COLO829 (cell line): Measurements from ENCODE around the gene CD151.
A peak's percentile ranks its signal among the peaks of the same experiment; 100 is the strongest.

Experiments used
- DNase-seq: peaks from one replicate; pipeline ENCODE4 v3.0.0; 2012; ENCODE audit warnings: low spot score

The CD151 gene

DNA sequence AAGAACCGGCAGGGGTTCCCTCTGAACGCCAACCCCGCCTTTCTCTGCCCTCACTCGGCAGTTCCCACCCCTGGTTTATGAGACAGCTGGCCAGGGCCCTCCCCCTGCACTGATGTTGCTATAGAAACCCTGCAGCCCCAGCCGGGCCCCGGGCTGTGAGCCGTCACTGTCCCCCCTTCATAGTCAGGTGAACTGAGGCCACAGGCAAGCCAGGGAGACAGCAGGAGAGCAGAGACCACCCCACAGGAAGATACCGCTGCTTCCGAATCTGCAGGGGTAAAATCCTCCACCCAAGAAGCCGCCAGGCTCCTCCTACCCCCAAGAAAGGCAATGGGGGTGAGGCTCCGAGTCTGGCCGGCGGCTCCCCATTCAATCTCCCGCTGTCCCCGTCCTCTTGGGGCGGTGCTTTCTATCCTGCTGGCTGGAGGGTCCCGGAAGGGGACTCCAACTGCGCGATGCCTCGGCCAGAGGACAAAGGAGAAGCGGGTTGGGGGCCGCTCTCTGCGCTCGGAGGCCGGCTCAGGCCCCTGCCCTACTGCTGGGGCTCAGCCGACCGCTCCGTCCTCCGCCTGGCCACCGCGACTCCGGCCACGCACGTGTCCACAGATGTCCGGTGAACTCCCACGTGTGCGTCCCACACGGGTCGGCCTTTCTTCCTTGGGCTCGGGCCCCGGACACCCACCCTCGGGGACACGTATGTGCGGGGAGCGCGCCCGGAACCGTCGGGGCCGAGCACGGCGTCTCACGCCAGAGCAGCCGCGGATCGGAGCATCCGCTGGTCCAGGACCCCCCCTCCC lies 35.3 kb upstream of the CD151 start:
- DNase-seq = no peak

DNA sequence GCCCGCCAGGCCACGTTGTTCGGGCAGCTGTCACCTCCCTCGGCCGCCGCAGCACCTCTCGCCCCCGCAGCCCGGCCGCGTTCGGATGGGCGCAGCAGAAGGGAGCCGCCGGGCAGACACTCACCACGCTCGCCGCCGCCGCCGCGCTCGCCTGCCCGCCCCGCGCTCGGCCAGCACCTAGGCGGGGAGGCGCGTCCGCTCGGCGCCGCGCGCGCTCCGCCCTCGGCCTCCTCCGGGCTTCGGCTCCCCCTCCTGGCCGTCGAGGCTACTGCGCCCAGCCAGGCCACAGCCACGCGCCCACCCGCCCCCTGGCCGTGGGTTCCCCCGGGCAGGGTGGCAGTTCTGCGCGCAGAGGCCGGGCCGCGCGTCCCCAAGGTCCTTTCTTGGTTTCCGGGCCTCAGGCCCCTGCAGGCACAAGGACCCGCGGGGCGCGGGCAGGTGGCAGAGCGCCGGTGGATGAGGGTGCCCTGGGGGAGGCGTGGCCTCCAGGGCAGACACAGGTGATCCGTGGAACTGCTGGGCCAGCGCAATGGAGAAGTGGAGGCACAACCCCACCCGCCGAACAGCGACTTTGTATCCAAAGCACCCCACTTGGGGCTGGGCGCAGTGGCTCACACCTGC lies 34.5 kb upstream of the CD151 start, which contains the start of gene SLC25A22:
SLC25A22 (minus strand) TSS at position 189 of the 621 bp plus-strand sequence. CDS start 3,275 bp downstream, outside the sequence.
- DNase-seq = peak; percentile 84

DNA sequence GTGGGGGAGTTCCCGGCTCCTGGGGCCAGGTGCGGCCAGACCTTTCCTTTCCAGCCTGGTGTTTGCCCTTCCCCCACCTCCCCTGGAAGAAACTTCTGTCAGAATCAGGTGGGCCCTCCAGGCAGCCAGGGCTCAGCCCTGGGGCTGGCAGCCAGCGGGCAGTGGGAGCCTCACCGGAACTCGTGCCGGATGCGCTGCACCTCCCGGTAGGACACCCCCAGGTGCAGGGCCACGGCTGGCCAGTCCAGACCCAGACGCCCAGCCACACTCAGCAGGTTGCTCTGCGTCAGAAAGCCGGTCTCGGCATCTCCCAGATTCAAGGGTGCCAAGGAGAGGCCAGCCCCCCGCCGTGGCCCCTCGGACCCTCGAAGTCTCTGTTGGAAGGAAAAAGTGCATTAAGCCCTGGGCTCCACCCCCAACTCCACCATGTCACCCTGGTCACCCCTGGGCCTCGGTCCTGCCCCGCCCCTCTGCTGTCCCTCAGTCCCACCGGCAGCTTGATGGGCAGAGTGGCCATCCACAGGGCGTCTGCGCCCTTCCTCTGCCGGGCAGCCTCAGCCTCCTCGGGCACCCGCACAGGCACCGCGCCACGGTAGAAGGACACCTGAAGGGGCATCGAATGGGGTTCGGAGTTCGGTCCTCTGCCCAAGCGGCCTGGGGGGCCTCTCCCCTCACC lies 33.0 kb upstream of the CD151 start:
- no peak for DNase-seq

DNA sequence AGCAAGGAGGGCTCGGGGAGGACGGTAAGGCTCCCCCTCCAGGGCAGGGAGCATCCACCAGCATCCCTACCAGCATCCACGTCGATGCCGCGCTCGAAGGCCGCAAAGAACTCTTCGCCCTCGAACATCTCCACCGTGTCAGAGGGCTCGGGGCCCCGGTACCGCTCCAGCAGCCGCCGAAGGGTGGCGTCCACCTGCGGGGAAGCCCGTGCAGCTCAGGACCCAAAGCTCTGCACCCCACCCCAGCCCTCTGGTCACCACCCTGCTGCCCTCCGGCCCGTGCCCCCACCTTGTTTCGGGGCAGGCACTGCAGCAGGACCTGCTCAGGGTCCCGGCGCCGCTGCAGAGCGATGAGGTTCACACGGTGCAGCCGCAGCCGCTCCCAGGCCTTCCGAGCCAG lies 32.3 kb upstream of the CD151 start:
- DNase-seq = no peak

DNA sequence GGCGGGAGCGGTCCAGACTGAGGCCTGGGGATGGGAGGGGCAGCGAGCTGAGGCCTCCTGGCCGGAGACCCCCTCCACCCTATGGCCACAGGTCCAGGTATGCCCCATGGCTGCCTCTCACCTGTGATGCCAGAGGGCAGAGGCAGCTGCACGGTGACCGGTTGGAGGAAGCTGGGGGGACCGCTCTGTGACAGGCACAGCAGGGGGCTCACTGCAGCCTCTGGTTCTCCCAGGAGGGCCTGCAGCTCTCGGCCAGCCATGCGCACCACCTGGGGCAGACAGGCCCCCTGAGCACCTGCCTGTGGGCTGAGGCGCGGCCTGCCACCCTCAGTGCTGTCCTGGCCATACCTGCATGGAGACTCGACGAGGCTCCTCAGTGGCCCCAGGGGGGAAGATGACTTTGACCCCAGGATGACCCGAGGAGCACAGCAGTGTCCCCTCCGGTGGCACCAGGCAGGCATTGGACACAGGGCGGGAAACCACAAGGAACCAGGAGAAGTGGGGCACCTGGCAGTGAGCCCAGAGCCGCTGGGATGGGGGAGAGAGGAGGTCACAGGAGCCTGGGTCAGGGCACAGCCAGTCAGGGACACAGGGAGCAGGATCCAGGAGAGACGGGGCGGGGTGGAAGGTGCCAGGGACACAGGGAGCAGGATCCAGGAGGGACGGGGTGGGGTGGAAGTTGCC lies 31.5 kb upstream of the CD151 start:
- no peak for DNase-seq

DNA sequence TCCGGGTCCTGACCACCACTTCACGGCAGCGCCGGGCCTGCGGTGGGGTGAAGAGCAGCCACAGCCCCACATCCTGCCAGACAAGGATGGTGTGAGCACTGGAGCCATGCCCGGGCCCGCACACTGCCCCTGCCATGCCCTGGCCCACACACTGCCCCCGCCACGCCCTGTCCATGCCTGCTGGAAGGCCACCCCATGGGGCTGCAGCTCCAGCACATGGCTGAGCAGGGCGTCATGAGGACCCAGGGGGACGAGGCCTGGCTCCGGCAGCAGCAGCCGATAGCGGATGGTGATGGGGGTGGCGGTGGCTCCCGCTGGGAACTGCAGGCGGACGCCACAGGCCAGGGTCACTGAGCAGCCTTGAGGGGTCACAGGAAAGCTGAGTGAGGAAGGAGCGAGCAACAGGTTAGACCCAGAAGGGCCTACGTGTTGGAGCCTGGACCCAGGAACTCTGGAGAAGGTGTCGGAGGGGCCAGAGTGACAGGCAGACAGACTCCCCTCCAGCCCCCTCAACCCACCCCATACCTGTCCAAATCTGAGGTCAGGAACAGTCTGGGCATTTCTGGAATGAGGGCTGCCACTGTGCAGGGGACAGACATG lies 30.6 kb upstream of the CD151 start:
- DNase-seq = no peak

DNA sequence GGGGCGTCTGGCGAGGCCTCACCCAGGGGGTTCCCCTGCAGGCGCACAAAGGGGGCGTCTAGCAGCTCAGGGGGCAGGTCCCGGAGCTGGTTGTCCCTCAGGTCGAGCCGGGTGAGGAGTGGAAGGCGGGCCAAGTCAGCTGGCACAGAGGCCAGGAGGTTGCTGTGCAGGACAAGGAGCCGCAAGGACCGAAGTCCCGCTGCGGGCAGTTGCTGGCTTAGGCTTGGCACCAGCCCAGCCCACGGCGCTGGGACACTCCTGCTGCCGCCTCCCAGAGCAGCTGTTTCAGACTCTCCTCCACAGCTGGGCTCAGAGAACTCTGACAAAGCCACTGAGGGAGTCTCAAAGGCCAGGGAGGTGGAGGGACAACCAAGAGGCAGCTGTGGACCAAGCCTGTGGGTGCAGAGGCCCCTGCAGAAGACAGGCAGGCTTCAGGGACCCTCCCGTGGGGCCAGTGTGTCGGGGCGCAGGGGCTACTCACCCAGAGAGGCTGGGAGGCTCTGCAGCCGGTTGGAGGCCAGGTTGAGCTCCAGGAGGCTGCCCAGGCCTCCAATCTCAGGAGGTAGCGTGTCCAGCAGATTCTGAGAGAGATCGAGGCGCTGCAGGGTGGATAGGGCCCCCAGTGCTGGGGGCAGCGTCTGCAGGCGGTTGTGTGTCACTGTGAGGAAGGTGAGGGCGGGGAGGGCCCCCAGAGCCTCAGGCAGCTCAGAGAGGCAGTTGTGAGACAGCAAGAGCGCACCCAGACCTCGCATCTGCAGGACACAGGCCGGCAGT lies 29.9 kb upstream of the CD151 start:
- no peak for DNase-seq

DNA sequence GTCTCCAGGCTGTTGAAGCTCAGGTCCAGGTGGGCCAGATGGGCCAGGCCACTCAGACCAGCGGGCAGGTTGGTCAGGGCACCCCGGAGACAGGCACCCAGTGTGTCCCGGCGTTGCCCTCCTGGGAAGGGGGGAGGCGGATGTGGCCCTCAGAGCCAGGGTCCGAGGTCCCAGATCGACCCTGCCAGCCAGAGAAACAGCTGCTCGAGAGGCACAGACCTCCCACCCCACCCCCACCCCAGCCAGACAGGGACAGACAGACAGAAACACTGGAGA lies 29.3 kb upstream of the CD151 start:
- no peak for DNase-seq

DNA sequence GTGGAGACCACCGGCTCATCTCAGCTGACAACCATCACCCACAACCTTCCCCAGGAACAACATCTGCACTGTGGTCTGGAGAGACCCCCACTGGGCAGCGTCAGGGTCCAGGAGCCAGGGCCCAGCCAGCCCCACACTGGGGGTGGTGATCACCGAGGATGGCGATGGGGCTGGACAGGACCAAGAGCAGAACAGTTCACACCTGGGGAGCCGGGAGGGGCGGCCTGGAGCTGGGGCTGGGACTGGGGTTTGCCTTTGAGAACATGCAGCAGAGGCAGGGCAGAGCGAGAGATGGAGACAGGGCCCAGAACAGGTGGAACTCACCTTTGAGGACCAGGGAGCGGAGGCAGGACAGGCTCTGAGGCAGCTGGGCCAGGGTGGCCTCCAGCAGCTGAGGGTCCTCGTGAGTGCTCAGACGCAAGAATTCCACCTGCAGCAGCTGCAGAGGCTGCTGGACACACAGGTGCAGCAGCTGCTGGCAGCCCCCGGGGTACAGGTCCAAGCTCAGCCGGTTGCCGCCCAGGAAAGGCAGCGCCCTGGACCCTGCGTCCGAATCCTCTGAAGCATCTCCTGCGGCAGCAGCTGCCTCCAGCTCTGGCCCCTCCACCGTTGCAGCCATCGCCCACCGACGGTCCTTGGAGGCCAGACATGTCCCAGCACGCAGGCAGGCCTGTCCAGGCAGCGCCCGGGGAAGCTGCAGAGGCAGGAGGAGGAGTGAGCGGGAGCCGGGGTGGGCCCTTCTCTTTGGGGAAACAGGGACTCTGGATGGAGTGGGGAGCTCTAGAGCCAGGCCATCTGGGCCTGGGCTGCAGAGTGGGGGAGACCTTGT lies 28.8 kb upstream of the CD151 start:
- no peak for DNase-seq

DNA sequence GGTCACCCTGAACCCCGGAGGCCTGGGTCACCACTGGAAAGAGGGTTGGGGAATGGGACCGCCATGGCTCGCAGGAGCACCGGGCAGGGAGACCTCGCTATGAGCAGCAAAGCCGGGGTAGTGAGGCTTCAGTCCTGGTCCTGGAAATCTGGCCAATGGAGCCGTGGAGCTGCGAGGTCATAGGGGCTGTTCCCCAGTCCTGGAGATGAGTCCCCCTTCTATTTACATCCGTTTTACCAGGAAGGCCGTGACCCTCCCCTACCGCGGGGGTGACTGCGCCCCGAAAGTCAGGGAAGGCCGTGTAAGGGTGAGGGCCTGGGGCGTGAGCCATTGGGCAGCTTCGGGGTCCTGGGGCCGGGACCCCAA lies 28.2 kb upstream of the CD151 start:
- DNase-seq = no peak

DNA sequence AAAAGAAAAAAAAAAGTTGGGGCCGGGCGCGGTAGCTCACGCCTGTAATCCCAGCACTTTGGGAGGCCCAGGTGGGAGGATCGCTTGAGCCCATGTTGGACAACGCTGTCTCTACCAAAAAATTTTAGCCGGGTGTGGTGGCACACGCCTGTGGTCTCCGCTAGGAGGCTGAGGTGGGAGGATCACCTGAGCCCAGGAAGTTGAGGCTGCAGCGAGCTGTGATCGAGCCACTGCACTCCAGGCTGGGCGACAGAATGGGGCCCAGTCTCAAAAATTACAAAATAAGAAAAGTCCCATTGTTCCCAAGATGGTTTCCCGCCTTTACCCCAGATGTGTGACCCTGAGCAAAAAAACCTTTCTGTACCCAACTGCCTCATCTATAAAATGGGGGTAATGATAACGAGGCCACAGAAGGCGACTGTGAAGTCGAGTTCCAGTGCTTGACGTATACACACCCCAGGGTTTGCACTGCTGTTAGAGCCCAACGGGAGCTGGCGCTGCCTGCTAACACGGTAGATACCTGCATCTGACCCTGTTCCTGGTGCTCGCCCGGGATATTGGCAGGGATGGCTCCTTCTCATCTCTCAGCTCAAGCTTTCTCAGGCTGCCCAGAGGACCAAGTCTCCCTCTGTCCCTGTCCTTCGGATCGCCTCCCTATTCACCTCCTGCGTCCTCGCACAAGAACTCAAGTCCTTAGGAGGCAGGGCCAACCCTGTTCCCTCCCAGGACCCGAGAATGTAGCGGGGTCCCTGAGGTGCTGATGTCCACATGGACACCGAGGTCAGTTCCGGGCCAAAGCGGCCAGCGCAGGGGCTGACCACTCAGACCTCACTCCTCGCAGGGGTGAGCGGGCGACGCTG lies 24.1 kb upstream of the CD151 start:
- no peak for DNase-seq

DNA sequence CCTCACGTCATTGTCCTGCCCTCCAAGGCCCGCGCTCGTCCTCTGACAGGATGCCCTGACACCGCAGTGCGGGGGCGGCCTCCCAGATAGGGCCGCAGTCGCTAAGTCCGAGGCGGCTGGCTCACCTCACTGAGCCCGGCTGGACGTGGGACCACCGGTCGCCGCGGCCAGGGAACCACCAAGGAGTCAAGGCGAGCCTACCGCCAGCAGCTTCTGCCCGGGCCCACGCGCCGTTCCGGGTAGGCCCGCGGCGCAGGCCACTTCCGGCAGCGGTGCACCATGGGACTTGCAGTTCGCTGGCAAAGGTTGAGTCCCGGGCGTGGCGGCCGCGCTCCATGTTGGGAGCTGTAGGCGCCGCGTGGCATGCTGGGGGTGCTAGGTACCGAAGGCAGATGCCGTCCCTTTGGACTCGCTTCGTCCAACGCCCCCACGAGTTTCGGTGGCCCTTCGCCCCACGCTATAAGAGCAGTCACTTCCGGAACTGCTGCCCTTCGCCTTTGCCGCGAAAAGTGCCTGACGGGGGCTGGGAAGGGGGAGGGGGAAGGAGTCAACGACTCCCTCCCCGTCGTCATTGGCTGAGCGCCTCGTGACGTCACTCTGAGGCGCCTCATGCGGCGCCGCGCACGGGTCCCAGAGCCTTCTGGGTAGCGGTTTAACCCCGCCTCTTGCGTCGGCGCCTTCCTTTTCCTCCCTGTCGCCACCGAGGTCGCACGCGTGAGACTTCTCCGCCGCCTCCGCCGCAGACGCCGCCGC lies 23.3 kb upstream of the CD151 start, which contains the start of gene RPLP2:
RPLP2 (plus strand) TSS at position 681 of the 753 bp plus-strand sequence. CDS start 268 bp downstream, outside the sequence.
- DNase-seq = peak; percentile 98

DNA sequence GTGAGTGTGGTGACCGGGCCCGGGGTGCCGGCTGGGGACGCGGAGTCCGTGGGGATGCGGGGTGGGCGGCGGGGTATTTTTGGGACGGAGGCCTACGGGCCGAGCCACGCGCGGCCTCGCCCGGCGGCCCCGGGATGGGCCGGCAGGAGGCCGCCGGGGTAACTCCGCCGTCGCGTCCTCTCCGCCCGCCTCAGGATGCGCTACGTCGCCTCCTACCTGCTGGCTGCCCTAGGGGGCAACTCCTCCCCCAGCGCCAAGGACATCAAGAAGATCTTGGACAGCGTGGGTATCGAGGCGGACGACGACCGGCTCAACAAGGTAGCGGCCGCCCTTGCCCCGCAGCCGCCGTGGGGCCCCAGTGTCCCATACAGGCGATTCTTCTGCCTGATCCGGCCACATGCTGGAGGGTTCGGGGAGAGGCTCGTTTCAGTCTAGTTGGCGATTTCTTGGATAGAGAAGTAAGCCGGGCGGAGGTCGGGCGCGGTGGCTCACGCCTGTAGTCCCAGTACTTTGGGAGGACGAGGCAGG lies 22.6 kb upstream of the CD151 start:
- no peak for DNase-seq

DNA sequence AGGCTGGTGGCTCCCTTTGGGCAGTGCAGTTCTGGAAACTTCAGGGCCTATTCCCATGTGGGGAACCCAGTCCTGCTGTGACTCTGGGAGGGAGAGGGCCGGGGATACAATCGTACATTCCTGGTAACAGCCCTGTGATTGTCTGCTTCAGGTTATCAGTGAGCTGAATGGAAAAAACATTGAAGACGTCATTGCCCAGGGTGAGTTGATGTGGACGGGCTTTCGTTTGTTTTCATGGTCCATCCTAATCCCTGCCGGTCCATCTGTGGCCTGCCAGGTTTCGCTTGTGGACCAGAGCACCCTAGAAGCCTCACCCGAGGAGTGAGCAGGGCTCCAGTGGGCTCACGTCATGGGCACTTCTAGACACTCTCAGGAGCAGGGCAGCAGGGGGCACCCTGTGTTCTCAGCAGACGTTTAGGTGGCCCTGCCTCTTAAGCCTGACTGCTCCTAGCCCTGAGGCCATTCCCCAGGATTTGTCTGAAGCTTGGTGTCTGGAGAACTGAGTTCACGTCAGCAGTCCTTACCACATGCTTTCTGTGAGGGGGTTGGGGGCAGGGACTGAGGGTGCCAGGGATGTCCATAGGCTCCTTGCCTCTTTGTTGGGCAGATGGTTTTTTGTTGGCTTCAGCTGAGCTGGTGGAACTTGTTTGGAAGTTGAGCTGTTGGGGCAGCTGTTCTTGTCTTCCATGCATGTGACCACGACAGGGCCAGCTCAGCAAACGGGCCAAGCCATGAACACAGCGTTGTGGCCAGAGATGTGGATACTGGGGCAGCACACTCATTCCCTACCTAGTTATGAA lies 21.1 kb upstream of the CD151 start:
- no peak for DNase-seq

DNA sequence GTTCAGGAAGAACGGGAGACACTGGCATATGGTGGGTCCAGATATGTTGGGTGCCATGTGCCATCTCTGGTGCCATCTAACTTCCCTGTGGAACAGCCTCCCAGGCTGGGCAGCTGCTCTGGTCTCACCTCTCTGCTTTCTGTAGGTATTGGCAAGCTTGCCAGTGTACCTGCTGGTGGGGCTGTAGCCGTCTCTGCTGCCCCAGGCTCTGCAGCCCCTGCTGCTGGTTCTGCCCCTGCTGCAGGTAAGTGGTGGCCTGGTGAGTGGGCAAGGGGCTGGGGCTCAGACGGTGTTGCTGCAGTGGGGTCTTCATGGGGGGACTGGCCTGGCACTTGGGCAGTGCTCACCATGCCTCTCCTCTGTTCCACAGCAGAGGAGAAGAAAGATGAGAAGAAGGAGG lies 20.4 kb upstream of the CD151 start:
- DNase-seq = no peak

DNA sequence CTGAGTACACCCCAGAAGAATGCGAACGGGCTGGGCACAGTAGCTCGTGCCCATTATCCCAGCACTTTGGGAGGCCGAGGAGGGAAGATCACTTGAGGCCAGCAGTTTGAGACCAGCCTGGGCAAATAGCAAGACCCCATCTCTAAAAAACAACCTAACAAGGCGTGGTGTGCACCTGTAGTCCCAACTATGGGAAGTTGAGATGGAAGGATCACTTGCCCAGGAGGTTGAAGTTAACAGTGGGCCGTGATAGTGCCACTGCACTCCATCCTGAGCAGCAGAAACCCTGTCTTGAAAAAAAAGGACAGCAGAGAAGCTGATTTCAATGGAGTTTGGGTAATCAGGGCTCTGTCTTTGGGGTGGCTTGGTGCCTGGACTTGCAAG lies 19.7 kb upstream of the CD151 start:
- DNase-seq = no peak

DNA sequence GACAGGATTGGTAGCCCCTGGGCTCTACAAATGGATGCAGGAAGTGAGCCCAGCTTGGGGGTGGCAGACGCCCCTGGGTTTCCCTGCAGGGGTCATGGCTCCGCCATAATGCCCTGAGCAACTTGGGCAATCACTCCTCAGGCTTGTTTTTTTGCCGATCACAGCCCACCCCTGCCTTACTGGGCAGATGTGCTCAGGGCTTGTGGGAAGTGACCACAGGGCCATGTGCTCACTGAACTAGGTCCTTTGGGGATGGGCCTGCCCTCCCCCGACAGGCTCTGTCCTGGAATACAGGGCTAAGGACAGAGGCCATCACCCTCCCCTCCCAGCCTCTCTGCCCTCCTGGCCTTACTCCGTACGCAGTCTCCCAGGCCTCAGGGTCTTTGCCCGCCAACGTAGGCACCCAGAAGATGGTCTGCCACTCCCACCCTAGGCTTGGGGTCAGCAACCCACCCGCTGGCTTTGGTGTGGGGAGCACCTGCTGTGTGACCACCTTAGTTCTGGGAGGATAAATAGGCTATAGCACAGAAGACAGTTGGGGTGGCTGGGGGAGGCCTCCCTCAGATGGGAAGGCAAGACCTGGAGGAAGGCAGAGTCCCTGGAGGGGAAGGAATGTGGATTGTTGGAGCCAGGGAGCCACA lies 19.2 kb upstream of the CD151 start:
- no peak for DNase-seq
